ENCODE results near the gene CNBD2.

DNA sequence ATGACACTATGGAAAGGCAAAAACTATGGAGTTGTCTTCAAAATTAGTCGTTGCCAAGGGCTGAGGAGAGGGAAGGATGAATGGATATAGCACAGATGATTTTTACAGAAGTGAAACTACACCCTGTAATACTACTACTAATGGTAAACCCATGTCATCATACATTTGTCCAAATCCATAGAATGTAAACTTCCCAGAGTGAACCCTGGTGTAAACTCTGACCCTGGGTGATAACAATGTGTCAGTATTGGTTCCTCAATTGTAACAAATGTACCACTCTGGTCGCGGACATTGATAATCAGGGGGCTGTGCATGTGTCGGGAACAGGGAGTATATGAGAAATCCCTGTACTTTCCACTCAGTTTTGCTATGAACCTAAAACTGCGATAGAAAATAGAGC lies 72.2 kb downstream of the CNBD2 start:
- no peak for TF ChIP-seq POLR2A (IDR thresholded peaks at IDR 0.05)
- TF ChIP-seq, protein P1, sequence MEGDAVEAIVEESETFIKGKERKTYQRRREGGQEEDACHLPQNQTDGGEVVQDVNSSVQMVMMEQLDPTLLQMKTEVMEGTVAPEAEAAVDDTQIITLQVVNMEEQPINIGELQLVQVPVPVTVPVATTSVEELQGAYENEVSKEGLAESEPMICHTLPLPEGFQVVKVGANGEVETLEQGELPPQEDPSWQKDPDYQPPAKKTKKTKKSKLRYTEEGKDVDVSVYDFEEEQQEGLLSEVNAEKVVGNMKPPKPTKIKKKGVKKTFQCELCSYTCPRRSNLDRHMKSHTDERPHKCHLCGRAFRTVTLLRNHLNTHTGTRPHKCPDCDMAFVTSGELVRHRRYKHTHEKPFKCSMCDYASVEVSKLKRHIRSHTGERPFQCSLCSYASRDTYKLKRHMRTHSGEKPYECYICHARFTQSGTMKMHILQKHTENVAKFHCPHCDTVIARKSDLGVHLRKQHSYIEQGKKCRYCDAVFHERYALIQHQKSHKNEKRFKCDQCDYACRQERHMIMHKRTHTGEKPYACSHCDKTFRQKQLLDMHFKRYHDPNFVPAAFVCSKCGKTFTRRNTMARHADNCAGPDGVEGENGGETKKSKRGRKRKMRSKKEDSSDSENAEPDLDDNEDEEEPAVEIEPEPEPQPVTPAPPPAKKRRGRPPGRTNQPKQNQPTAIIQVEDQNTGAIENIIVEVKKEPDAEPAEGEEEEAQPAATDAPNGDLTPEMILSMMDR (IDR thresholded peaks at IDR 0.05 in 4 of 5, conservative IDR thresholded peaks at IDR 0.05 in 1 of 5): no peak

Measured in gastrocnemius medialis (tissue), 4 donors.